GM19455 (cell line): ENCODE results near the gene SYP.
A peak's percentile ranks its signal among the peaks of the same experiment; 100 is the strongest.
"Not testable (repeated sequence)": the region's sequence is repeated elsewhere in the genome, so short reads cannot be mapped to it uniquely, and the experiment has no call there.

Experiments used
- ATAC-seq: cut with Tn5 transposase; IDR thresholded peaks from one replicate; pipeline ENCODE4 v1.9.1; 2021; ENCODE audit not compliant: unreplicated experiment

SYP gene

DNA sequence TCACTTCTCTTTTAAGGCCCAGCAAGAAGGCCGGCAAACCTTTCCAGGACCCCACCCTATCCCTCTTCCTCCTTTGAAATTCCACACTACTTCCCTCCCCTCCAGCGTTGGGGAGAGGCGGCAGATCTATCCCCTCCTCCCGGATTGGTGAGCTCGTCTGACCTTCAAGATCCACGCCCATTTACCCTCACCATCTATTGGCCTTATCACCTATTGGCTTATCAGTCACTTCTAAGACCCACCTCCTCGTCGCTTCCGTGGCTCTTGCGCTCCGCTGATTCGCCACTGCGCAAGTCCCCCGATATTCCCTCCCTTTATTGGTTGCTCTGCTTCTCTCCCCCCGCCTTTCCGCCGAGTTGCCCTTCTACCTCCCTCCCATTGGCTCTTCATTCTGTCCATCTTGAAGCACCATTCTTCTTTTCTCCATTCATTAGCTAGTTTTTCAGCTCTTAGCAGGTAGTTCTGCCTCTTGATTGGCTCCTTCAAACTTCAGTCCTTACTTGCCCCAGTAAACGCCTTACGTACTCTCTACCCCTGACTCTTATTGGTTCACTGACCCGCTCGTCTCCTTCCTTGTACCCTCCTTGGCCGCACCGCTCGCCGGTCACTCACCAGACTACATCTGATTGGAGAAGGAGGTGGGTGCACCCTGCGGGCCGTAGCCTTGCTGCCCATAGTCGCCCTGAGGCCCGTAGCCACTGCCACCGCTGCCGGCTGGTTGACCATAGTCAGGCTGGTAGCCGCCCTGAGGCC, 9.0 kb downstream of the SYP start:
- ATAC-seq = peak; percentile 89

DNA sequence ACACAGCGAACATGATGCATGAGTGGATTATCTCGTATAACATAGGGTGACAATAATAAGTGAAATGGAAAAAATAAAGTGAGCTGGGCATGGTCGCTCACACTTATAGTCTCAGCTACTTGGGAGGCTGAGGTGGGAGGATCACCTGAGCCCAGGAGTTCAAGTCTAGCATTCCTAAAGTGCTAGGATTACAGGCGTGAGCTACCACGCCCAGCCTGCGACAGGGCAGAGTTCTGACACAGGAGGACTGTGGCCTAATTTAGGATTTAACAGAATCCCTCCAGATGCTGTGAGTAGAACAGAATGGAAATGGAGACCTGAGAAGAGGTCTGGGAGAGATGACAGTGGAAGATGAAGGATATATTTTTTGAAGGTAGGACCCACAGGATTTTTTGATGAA, 10.4 kb downstream of the SYP start:
- no peak for ATAC-seq

DNA sequence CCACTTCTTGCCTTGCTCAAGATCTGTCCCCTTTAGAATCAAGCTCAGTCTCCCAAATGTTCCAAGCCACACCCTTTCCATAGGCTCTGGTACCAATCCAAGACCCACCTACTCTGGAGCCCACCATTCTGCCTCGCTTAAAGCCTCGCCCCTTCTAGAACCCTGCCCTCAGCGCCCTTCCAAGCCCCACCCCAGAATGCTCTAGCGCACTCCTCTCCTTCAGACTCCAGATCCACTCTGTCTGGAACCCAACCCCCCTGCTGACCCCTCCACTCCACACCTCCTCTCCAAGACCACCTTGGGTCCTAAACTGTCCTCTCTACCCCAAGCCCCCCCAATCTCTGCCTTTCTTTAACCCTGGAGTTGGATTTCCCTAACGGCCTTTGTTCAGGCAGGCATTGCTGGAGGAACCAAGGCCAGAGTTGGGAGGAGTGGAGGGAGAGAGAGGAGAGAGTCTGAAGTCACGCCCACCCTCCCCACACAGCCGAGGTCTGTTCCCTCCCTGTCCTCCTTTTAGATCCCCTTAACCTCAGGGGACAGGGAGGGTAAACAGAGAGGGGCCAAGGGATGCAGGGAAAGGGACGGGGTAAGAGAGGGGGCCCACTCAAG, 11.4 kb downstream of the SYP start:
- no peak for ATAC-seq

DNA sequence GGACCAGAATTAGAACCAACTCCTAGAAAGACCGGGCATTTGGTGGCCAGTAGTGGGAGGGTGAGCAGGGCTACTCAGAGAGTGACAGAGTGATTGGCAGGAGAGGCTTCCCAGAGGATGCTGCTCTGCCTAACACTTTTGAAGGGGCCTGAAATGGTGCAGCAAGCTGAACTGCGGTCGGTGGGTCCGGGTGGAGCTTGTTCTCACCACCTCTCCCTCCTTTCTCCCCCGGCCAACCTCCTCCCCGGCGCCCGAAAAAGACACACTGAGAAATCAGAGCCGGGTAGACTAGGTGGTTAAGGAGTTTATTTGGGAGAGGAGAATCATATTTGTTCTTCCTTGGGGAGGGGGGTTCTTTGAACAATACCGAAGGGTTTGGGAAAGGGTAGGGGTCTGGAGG, 12.5 kb downstream of the SYP start:
- ATAC-seq = no peak

DNA sequence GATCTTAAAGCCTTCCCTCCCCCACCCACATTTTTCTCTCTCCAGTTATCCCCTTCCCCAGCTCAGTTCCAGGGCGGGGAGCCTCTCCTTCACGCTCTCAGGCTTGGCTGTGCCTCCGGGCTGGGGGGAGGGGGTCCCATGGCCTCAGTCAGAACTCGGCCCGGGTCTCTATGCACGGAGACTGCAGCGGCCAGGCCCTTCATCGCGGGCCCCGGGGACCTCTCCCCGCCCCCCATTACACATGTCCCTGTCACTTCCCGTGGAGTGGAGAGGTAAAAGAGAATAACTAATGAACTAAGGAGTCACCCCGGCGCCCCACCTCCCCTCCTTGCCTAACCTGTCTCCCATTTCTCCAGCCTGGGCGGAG, 13.0 kb downstream of the SYP start:
- no peak for ATAC-seq

DNA sequence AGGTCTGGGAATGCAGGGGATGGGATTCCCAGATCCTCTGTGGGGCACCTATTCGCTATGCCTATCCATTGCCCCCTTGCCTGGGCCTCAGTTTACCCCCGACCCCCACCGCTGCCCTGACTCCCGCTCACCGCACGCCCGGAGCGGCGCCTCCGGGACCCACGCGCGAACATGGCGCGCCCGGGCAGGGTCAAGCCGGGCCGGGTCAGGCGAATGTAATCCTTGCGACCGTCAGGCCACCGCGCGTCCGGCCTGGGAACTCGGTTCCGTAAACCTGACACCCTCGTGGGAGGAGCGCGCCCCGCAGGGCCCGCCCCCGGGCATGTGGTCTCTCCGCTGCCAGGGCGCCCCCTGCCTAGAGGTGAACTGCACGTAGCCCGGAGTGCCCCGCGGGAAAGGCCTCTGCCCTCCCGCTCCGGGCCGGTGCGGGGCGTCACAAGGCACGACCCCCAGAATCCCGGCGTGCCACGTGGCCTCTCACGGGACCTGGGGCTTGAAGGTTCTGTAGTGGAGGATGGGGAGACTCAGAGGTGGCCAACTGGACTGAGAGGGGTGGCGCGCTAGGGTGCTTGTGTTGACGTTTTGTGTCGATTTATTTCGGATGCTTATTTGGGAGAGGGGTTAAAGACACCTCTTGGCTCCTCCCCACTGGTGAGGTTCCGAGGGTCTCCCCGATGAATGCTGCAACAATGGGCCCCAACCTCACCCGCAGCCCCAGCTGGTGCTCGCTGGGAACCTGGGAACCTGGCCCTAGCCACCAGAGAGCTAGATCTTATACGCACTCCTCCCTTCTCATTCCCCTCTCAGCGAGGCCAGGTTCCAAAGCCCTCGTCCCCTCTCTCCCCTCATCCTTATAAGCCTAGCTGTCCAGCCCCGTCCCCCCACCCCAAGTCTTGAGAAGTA, 13.6 kb downstream of the SYP start, which contains the start of gene PRICKLE3:
Gene PRICKLE3, minus strand, starts transcription at position 249 of the 903 bp plus-strand sequence. Its CDS starts 76 bp downstream, at position 173.
- ATAC-seq = no peak

DNA sequence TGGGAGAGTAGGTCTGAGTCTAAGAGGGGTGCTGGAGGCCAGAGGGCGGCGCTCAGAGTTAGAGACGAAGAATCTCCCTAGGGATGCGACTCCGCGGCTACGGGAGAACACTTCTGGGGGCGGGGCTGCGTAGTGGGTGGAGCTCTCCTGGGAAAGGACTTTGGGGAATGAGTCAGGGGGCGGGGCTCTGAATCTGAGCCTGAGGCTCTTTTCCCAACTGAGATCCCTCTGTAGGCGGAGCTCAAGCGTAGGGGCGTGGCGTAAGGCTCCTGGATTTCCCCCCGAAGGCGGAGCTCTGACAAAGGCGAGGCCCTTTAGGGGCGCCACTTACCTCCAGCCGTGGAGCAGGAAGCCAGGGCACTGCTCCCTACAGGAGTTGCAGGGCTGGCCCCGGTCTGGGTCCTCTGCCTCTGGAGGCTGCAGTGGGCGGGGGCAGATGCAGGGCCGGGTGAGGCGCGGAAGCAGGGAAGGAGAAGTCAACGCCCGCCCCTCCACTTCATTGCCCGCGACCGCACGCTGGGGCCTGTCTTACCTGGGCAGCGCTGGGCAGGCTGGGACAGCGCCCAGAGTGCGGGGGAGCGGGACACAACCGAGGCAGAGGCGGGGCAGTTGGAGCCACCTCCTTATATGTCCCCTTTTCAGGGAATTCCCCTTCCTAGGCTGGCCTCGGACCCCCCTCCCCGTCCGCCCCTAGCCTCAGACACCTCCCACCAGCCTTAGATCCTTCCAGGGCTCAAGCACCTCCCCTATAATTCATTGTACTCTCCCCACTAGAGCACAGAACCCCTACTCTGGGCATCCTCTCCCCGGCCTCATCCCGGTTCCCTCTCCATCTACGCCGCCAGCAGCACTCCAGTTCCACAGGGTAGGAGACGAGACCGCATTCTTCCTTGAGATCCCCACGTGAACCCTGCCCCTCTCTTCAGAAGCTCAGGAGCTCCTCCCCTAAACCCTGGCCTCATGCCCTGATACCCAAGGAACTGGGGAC, 15.4 kb downstream of the SYP start:
- peak; percentile 42 for ATAC-seq

DNA sequence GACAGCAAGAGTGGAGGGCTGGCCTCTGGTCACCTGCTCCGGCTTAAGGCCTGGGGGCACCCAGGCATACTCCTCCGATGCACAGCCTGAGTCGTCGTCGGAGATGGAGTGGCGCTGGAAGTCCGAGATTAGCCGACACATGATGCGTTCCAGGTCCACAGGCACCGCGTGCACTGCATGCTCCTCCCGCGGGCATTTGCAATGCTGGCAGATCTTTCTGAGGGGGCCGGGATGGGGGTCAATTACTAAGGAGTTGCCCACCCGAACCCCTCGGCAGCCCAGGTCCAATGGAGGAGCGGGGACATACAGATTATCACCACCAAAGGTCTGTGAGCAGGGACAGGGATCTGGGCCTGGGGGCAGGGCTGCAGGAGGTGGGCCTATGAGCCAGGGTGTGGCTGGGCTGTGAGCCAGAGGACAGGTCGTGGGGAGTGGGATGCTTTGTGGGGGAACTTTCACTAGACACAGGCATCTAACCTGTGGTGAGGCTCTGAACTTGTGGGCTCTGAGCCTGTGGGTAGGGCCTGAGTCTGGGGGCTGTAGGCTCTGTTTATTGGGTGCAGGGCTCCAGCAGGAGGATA, 16.2 kb downstream of the SYP start:
- no peak for ATAC-seq

DNA sequence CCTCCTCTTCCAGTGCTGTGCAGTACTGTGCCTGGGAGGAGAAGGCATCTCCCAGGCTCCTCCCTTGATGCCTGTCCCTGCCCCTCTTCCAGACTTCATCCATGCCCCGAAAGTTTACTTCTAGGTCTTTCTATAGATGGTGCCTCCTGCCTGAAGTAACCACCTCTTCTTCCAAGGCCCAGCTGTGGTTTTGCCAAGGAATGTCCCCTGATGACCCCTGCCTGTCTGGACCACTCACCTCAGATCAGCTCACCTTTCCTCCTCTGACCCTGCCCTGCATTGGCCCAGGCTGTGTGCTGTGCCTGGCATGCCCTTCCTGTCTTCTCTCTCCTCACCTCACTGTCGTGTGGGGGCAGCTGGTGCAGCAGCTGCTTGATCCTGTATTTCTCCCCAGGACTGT, 20.6 kb downstream of the SYP start:
- ATAC-seq = no peak

DNA sequence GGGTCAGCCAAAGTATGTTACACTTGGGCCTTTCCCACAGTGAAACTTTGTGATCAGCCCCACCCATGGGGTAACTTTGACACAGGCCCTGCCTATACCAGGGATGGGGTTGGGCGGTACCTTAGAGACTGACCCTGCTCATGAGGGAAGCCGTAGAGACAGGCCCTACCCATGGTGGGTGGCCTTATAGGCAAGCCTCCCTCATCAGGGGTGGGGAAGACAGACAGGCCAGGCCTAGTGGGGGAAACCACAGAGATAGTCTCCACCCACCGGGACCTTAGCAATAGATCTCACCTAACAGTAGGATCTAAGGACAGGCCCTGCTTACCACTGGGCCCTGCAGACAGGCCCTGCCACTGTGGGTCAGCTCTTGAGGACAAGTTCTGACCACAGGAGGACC, 21.5 kb downstream of the SYP start:
- no peak for ATAC-seq

DNA sequence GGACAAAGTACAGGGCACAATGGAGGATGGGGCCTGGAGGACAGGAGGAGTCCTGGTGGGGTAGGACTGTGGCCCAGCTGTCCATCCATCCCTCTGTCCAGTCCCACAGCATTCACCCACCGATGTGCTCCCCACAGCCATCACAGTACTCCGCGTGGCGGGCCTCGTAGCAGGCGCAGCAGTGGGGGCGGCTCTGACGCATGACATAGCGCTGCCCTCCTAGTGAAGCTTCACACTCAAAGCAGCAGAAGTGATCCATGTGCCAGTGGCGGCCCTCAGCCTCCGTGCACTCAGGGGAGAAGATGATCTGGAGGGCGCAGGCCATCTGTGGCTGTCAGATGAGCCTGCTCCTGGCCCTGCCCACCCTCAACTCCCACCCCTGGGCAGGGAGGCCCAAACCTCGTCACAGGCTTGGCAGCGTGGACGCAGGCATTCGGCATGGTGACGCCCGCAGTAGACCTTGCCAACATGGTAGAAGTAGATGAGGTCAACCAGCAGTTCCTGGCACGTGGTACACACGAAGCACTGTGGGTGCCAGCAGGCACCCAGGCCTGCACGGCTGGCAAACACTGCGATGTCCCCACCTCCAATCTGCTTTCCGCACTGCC, 22.0 kb downstream of the SYP start:
- no peak for ATAC-seq

DNA sequence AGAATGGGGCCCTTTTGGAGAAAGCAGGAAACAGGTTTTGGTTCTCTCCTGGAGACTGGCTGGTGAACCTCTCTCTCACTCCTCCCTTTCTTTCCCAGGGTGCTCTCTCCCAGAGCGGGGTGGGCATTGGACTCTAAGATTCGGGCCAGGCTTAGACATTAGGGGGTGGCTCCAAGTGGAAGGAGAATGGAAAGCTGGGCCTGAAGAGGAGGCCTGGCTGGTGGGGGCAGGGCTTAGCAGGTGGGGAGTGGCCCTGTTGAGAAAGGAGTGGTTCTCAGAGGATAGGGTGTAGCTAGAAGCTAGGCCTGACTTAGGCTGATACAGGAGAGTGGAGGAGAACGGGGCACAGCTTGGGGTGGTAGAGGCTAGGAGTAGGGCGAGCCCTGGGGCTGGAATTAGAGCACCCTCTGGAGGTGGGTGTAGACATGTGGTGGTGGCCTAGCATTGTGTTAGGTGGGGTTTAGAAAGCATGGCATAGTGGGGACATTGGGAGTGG, 22.6 kb downstream of the SYP start:
- ATAC-seq = no peak

DNA sequence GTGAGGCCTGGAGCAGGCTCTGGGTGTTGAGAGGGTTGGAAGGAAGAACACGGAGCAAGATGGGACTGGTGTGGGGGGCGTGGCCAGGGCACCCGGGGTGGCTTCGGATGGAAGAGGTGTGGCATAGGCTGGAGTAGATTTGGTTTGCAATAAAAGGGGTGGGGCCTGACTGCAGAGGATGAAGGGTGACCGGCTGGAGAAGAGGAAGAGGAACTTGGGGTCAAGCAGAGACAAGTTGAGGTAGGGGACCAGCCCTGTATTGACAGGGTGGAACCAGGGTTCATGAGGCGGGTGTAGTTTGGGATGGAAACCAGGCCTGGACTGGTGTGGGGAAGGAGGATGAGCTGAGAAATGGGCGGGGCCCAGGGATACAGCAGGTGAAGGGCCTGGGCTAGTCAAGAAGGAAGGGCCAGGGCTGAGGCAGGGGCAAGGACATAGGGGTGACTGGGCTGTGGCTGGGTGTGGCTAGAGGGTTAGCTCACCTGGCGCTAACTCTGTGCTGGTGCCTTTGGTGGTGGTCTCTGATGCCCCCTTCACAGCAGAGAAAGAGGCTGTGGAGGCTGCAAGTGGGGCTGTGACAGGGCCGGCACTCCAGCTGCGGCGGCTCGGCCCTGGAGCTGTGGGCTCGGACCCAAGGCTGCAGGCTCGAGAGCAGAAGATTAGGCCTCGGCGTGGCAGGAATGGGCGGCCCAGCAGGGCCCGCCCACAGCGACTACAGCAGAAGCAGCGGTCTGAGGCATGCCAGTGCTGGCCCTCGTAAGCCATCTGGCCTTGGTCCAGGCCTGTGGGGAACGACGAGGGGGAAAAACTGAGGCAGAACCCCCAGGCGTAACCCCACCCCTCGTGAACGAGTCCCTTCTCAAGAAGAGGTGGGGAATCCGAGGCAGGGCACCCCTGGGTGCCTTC, 23.3 kb downstream of the SYP start:
- ATAC-seq = no peak

DNA sequence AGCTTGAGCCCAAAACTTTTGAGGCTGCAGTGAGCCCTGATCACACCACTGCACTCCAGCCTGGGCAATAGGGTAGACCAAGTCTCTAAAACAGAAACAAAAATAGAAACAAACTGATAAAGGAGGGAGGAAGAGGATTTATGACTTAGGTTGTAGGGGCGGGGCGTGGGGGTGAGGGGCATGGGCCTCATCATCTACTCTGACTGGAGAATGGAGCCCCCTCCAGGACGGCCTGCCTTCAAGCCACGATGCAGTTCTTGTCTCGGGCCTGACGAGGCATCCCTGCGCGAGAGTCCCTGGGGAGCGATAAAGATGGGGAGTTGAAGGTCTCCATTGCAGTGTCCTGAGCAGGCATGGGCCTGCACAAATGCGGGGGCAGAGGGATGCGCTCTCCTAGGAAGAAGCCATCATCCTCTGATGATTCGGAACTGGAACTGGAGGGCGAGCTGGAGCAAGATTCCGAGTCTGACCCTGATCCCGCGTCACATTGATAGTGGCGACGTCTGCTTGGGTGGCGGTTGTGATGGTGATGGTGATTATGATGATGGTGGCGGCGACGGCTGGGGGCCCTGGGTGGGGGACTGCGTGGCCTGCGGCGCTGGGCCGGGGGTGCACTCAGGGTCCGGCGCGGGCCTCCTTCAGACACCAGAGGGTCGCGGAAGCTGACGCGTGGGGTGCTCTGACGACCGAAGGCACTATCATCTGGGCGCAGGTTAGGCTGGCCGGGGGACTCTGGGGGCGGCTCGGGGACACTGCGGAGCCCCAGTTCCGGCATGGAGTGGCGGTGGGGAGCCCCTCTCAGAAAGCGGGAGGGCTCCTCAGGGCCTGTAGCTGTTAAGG, 24.3 kb downstream of the SYP start:
- no peak for ATAC-seq

DNA sequence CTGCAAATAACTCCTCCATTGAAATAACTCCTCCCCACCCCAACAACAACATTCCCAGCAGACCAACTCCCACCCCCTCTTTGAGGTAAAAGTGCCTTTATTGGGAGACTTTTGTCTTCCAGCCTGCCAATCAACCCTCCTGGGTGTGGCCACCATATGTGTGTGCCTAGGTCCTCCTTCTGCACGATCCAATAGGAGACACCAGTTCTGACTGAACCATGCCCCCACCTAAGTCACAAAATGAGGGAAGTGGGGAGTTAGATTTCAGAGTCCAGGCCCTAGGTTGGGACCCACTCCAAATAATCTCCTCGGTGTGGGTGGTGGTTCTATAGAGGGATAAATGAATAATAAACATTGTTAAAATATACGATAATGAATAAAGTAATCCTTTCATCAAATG, 25.3 kb downstream of the SYP start:
- no peak for ATAC-seq

DNA sequence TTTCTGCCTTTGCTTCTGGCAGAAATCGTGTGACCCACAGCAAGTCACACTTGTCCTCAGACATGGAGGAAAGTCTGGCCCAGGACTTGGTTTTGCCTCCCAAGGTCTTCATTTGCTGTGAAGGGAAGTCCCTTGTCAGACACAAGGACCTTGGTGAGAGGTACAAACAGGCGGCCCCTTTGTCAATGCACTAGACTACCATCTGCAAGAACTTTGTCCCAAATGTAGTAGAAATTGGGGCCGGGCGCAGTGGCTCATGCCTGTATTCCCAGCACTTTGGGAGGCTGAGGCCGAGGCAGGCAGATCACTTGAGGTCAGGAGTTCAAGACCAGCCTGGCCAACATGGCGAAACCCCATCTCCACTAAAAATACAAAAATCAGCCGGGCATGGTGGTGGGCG, 26.4 kb downstream of the SYP start:
- ATAC-seq = not testable (repeated sequence)

DNA sequence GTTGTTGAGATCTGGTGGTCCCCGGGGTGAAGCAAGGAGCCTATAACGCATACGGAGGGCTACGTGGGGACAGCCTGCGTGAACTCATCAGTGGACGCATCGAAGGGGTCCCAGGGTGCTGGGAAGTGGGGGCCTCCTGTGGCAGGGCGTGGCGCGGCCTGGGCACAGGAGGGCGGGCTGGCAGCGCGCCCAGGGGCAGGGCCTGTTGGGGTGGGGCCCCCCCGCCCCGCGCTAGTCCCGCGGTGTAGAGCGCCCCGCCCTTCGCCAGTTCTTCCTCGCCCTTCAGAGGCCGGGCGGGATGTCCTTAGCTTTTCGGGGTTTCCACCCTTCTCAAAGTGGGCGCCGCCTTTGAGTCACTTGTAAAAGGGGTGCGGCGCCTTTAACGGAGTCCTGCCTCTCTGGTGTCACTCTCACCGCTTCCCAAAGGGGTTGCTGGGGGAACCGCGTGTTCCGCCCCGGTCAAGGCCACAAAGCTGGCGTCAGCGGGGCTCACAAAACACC, 27.7 kb downstream of the SYP start:
- ATAC-seq = peak; percentile 71
